OCI-LY7 (cell line): Measurements from ENCODE around the gene CABP4.

Source experiments
- EZH2phosphoT487 ChIP-seq: fragments of 200-600 bp; sonication (generic); IDR thresholded peaks from 2 replicates; pipeline ENCODE4 v1.6.1; 2018; ENCODE audit warnings: low read depth, borderline replicate concordance, mild to moderate bottlenecking, mixed run types, antibody characterized with exemption, low read length, moderate library complexity, mixed read lengths
- TF ChIP-seq, protein P1 (sequence below): fragments of 200-600 bp; sonication (generic); conservative IDR thresholded peaks from 2 replicates; pipeline ENCODE4 v1.5.1; 2014; ENCODE audit warnings: mild to moderate bottlenecking, antibody characterized with exemption, low read length, moderate library complexity, mixed read lengths

DNA sequence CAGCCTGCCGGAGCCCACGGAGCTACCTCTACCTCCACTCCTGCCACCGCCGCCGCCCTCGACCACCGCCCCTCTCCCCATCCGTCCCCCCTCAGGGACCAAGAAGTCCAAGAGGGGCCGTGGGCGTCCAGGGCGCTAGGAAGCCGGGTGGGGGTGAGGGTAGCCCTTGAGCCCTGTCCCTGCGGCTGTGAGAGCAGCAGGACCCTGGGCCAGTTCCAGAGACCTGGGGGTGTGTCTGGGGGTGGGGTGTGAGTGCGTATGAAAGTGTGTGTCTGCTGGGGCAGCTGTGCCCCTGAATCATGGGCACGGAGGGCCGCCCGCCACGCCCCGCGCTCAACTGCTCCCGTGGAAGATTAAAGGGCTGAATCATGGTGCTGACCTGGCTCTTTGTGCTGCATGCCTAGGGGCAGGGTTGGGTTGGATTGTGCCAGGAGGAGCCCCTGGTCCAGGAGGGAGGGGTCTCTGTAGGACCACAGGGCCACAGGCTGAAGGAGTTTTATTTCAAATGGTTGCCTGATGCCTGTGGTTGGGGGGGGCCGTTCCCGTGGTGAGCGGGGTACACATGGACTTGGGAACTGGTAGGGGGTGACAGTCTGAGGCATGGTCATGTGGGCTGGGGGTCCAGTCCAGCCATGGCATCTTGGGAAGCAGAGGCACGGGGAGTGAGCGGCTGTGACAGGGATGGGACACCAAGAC, 20.0 kb upstream of the CABP4 start:
- TF ChIP-seq, protein P1, sequence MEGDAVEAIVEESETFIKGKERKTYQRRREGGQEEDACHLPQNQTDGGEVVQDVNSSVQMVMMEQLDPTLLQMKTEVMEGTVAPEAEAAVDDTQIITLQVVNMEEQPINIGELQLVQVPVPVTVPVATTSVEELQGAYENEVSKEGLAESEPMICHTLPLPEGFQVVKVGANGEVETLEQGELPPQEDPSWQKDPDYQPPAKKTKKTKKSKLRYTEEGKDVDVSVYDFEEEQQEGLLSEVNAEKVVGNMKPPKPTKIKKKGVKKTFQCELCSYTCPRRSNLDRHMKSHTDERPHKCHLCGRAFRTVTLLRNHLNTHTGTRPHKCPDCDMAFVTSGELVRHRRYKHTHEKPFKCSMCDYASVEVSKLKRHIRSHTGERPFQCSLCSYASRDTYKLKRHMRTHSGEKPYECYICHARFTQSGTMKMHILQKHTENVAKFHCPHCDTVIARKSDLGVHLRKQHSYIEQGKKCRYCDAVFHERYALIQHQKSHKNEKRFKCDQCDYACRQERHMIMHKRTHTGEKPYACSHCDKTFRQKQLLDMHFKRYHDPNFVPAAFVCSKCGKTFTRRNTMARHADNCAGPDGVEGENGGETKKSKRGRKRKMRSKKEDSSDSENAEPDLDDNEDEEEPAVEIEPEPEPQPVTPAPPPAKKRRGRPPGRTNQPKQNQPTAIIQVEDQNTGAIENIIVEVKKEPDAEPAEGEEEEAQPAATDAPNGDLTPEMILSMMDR: no peak
- TF ChIP-seq EZH2phosphoT487: no peak
